ENCODE measurements around the gene RUVBL1.

GRCh38 chr3:128107834-128108233, 15.8 kb downstream of the RUVBL1 start:
- TF ChIP-seq CTCF (conservative IDR thresholded peaks at IDR 0.05; ENCODE audit: low read depth, low read length) = no peak
- TF ChIP-seq EZH2 (IDR thresholded peaks at IDR 0.05; ENCODE audit: borderline replicate concordance, low read depth, low read length, poor library complexity, severe bottlenecking) = no peak
